Epithelial cell of esophagus (primary cell): ENCODE data around the gene DIP2C.
"Not testable (repeated sequence)": the region's sequence is repeated elsewhere in the genome, so short reads cannot be mapped to it uniquely, and the experiment has no call there.

Source experiments
- DNase-seq: peaks from one replicate; pipeline ENCODE4 v3.0.0; 2010; ENCODE audit warnings: low read depth
- H3K4me3 ChIP-seq: 2 replicates; pipeline ENCODE4 v1.5.1; 2011; ENCODE audit warnings: mild to moderate bottlenecking, low read length, control low read depth
- CTCF ChIP-seq: IDR thresholded peaks from 2 replicates; pipeline ENCODE4 v1.5.1; 2011; ENCODE audit warnings: low read depth, mild to moderate bottlenecking, low read length, control low read depth, inconsistent platforms; ENCODE audit not compliant: insufficient read depth; ENCODE audit errors: missing control alignments

Gene DIP2C

GRCh38 chr10:683448-684071 lies 5.9 kb downstream of the DIP2C start:
- no peak overlapping the region for H3K4me3 ChIP-seq
- DNase-seq: no peak
- TF ChIP-seq CTCF: no peak

DNA sequence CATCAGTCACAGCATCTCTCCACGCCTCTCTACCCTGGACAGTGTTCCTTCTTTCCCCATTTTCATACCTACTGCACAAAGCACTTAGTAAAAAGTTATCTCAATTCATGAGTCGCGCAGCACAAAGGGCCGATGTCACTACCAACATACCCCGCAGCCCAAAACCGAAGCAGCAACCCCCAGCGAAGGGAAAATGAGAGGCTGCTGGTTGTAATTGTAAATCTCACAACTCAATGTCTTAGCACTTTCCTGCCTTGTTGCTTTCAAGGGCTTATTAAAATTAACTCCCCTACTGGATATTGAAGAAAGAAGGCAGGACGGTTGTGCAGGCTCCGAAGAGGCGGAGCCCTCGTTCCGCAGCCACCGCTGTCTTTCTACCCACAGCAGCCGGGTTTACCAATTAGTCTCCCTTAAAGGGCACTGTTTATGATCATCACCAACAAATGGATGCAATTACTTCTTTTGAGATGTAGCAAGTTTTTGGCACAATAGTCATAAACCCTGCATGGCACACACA lies 6.5 kb downstream of the DIP2C start:
- no peak for DNase-seq
- TF ChIP-seq CTCF: no peak
- no peak overlapping the region for H3K4me3 ChIP-seq

GRCh38 chr10:681670-682318 lies 7.7 kb downstream of the DIP2C start:
- TF ChIP-seq CTCF: no peak
- H3K4me3 ChIP-seq: no peak overlapping the region
- DNase-seq: no peak

GRCh38 chr10:680745-681144 lies 8.7 kb downstream of the DIP2C start:
- no peak for TF ChIP-seq CTCF
- DNase-seq: no peak
- H3K4me3 ChIP-seq: no peak overlapping the region

DNA sequence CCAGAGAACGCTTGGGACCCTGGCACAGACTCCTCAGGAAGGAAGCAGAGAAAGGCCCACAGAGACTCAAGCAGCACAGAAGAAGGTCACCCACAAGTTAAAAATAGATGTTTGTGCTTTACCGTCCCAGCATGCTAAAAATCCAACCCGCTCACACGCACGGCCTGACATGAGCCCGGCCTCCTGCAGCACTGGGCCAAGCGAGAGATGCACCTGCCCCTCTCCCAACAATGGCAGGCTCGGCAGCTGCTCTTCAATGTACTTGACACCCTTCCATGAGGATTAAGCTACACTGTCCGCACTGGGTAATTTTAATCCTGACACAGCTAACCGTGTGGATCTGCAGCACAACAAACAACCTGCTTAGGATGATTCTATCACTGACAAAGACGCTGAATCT lies 9.3 kb downstream of the DIP2C start:
- TF ChIP-seq CTCF: no peak
- no peak overlapping the region for H3K4me3 ChIP-seq
- no peak for DNase-seq

- no peak for TF ChIP-seq CTCF
- DNase-seq: no peak
- H3K4me3 ChIP-seq: no peak overlapping the region
Observed at GRCh38 chr10:679556-679955, 9.9 kb downstream of the DIP2C start.

- not testable (repeated sequence) for DNase-seq, H3K4me3 ChIP-seq
Observed at GRCh38 chr10:678662-679005, 10.8 kb downstream of the DIP2C start.
